Activated CD4-positive, alpha-beta T cell treated with anti-CD3 and anti-CD28 coated beads for 24 hours (primary cell): ENCODE measurements around the gene LSG1.
"Not testable (repeated sequence)": the region's sequence is repeated elsewhere in the genome, so short reads cannot be mapped to it uniquely, and the experiment has no call there.

Experiments used
- DNase-seq, 2 donors: peaks; one replicate each; pipeline ENCODE4 v3.0.0-alpha.2; 2020; ENCODE audit warnings: low read depth in 2 of 2

Gene LSG1

DNA sequence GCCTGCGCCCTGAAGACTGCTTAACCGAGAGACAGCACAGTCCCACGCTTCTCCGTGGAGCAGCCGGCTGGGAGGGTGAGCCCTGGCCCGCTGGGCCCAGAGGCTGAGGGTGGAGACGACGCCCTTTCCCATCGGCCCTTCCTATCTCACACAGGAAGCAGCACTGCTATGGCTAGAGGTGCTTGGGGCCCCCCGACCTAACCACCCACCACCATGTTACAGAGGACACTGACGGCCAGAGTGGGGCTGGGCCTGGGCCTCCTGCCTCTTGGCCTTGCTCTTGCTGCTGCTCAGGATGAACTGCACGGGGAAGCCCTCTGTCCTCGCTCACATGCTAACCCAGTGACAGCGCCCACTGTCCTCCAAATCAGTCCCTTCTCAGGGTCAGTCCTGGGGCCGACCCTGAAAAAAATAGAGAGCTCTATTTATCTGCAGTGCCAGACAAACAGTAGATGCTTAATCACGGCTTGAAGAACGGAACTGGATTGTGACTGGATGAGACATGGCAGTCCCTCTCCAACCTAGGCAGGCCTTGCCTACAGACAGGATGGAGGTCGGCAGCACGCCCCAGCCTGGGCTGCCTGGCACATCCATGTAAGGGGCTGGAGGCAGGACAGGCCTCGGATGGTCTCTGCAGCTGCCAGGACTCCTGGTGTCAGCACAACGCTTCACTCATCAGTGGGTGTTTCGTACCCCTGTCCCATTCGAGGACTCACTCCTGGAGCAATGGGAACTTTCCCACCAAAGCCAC, 53.0 kb downstream of the LSG1 start:
- no peak for DNase-seq

DNA sequence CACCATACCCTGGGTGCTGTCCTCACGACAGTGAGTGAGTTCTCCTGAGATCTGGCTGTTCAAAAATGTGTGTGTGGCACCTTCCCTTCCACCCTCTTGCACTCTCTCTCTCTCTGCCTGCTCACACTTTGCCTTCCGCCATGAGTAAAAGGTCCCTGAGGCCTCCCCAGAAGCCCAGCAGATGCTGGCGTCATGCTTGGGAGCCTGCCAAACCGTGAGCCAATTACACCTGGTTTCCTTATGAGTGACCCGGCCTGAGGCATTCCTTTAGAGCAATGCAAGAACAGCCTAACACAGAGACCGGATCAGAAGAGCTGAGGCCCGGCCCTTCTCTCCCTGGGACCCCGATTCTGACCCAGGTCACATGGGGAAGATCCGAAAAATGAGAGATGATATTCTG, 54.2 kb downstream of the LSG1 start:
- no peak for DNase-seq

DNA sequence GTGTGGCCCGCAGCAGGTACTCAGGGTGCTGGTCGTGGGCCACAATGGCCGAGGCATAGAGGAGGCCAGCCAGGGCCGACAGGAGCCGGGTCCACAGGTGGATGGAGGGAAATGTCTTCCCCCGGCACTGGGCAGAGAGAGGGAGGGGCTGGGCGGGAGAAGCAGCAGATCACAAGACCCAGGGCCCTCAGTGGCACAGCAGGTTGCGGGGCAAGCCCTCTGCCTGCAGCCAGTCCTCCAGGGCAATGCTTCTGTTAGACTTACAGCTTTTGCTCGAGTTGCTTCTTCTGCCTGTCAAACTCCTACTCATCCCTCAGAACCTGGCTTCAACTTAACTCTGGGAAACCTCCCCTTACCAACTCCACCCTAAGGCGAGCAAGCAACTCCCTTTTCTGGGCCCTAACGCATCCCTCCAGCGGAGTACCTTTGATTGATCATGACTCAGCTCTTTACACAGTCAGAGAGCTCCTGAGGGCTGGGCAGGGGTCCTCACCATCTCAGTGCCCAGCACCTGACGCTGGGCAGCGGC, 54.8 kb downstream of the LSG1 start:
- DNase-seq, result no peak

DNA sequence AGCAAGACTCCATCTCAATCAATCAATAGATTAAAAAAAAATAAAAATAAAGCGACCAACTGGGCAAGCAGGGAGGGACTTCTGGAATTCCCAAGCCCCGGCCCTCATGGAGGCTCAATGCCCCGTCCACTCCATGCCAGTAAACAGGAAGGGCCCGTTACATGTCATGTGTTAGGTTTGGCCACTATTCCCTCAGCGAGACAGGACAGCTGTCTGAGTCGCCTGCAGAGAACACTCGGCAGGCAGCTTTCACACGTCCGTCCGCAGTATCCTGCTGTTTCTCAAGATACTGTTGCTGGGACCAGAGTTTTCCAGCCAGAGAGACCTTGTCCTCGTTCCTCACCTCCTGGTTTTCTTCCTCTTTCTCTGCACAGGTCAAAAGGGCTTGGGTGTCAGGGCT, 56.8 kb downstream of the LSG1 start:
- DNase-seq, result no peak

DNA sequence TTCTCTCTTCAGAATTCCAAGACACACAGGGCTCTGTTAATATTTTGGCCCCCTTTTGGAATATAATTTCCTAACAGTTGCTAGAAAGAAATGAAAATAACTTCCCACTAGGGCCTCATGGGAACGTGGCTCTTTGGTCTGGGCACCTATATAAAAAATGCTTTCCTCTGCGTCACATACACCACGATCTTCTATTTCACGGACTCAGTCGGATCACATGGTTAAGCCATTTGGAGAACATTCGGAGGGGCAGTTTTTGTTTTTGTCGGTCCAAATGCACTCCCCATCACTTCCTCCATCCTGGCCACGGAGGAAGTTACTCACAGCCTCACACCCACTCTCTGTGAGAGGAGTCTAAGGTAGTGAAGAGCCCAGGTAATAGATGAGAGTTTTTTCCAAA, 59.8 kb downstream of the LSG1 start:
- DNase-seq, result no peak

DNA sequence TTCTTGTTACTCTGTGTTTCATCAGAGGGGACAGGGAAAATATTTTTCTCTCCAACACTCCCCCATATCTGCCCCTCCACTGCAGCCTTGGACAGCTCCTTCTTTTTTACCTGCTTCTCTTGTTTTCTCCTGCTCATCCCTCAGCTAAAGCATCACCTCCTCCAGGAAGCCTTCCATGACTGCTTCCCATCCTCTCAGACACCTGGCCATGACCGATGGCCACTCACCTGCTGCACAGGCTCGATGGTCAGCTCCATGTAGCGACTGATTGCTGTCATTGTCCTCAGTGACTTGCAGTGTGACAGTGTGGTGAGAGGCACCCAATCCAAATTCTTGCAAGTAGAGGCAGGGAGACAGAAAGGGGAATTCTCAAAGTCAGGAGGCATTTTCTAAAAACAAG, 61.3 kb downstream of the LSG1 start:
- DNase-seq, result no peak

DNA sequence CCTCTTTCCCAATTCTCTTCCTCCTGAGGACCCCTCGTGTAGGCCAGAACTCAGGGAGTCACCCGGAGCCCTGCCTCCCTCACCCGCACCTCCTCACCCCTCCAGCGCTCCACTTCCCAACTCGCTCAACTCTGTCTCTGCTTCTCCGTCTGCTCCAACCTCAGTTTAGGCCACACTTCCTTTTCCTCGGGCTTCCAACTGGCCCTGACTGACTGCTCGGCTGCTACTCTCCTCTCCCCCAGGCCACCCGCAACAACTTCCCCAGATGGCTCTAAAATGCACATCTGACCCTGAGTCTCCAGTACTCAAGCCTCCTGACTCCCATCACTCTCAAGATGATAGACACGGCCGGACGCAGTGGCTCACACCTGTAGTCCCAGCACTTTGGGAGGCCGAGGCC, 62.4 kb downstream of the LSG1 start:
- DNase-seq, result no peak

DNA sequence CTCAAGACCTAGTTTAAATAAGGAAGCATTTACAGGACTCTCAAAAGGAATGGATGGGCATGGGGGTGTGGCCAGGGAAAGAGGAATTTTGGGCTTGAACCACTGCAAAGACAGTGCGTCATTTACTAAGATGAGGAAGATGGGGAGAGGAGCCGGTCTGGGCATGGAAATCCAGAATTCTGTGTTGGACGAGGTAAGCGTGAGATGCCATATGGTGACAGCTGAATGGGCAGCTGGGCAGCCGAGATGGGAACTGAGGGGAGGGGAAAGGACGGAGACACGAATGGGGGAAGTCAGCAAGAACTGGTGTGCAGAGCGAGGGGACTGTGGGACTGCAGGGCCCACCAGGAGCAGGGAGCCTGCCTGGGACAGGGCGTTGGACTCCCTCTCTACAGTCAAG, 63.0 kb downstream of the LSG1 start:
- DNase-seq, result no peak

DNA sequence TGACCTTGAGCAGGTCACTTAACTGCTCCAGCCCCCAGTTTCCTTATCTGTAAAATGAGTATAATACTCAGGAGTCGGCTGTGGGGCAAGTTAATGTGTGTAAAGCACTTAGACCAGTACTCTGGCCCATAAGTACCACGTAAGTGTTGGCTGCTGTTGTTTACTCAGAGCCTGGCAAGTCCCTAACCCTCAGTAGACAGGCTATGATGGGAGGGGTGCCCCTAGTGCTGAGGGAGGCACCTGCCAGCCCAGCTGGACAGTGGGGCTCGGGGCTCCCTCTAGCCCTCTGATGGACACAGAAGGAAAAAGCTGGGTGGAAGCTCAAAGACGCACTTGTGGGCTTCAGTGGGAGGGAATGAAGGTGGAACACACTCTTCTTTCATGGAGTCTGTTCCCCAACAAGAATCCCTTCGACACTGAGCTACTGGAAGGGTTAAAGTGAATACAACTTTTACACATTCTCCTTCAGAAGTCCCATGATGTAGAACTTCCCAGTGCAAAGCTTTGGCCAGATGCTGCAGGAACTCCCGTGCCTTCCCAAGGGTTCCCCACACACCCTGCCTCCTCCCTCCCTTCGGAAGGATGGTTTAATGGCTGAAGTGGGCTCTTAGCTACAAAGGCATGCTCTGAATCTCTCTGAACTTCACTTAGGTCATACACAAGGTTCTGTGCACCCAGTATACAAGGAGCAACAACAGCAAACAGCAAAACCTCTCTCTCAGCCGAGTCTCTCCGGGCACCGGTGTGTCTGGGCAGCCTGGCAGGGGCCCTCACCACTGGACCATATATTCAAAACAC, 64.2 kb downstream of the LSG1 start:
- DNase-seq, result no peak

DNA sequence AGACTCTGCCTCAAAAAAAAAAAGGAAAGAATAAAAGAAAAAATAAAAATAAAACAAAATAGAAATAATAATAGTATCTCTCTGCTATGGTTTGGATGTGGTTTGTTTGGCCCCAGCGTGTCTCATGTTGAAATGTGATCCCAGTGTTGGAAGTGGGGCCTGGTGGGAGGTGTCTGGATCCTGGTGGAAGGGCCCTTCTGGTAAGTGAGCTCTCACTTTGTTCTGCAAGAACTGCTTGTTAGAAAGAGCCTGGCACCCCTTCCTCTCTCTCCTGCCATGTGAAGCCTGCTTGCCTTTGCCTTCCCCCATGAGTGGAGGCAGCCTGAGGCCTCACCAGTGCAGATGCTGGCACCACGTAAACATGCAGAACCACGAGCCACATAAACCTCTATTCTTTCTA, 65.0 kb downstream of the LSG1 start:
- no peak for DNase-seq

DNA sequence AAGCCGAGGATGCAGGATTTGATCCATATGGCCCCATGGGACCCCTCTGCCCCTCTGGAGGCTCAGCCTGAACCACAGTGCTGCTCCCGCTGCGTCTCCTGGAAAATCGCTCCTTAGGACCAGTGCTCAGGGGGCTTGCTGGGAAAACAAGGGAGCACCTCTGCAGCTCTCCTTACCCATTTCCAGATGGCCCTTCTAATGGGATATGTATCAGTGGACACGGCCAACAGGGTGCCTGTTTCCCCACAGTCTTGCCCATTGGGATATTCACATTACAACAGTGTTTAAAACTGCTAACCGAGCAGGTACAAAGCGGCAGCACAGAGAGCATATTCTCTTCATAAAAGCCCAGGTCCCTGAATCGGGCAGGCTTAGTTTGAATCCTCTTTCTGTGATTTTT, 65.8 kb downstream of the LSG1 start:
- DNase-seq, result no peak

DNA sequence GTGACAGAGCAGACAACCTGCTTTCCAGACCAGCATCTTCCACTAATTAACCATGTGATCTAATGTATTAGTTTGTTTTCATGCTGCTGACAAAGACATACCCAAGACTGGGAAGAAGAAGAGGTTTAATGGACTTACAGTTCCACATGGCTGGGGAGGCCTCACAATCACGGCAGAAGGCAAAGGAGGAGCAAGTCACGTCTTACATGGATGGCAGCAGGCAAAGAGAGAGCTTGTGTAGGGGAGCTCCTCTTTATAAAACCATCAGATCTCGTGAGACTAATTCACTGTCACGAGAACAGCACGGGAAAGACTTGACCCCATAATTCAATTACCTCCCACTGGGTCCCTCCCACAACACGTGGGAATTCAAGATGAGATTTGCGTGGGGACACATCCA, 66.7 kb downstream of the LSG1 start:
- not testable (repeated sequence) for DNase-seq

DNA sequence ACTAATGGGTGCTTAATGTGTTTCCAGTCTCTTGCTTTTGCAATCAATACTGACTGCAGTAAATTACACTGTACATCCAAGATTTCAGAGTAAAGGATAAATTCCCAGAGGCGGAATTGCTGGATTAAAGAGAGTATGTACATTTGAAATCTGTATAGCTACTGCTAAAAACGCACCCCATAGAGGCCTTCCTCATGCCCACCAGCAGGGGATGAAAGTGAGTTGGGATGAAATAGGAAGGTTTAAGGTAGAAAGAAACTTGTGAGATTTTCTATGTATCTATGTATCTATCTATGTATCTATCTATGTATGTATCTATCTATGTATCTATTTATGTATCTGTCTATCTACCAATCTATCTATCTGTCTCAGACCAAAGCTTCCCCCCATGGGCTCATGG, 67.2 kb downstream of the LSG1 start:
- no peak for DNase-seq

DNA sequence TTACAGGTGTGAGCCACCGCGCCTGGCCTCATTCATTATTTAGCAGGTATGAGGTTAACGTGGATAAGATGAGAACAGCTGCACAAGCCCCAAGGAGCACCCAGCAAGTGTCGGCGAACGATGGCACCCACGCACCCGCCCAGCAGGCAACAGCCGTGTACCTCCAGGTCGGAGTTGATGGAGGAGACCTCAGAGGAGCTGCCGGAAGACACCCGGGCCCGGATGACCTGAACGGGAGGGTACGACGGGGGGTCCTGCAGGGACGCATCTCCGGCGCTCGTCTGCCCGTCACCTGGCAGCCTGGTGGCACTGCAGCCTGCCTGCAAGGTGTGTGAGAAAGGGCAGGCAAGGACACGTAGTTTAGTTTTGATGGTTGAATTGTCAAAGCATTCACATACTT, 67.9 kb downstream of the LSG1 start:
- no peak for DNase-seq

DNA sequence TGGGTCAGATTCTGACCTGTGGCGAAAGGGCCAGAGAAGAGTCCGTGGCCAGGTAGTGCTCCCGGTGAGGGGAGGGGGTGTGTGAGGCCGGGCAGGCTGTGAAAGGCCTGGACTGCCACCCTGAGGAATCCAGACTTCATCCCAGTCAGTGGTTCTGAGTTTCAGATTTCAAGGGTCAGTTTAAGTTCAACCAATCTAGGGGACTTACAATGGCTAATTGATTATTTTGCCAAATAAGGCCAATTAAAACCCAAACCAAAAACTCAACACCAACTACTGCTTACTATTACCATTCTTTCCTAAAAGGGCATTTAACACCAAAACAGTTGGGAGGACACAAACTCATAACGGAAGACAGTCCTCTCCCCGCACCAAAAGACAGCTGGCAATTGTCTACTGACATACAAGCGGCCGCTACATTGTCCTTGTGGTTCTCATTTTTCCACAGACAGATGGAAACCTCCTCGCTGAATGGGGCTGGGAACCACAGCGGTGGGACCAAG, 69.3 kb downstream of the LSG1 start:
- DNase-seq, result no peak

DNA sequence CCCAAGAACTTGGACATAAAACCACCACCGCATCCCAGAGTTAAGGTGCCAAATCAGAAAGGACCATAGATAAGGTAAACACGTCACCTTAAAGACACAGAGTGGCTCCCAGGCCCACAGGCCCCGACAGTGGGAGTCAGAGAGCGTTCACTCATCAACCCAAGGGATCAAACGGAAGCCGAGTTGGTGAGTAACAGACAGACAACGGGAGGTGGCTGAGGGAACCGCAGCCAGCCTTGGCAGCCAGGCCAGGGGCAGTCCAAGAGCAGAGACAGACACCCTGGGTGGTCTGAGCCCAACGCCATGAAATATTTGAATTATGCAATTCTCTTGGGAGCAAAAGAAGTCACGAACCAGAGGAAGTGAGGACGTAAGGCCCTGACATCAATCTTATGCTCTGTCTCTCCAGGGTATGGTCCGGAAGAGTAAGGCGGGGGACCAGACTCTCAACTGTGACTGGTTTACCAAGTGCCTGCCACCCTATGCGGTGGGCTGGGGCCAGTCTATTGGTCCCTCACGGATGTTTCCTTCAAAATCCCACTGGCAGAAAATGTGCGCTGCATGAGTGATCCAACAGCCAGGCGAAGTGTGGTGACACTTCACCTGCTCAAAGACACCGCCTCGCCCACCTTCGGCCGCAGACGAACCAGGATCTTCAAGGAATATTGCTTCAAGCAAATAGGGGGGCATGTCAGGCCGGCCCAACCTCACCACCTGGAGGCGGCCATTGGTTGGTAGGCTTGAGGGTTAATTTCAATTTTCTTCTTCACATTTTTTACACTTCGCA, 73.0 kb downstream of the LSG1 start:
- DNase-seq, result no peak

DNA sequence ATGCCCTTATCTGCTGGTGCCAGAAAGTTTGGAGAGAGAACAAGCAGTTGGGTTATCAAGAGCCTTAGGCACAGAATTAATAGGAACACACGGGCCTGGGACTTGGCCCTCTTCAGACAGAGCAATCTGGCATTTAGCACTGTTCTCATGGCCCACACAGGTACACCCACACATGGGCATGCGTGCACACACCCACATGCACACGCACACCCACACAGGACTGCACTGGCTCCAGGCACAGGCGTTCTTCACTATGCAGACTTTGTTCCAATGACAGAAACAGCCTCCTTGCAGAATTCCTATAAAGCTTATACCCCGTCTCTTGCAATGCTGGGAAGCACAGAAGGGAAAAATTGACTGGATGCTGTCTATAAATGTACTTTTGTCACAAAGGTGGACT, 75.1 kb downstream of the LSG1 start:
- DNase-seq, result no peak

DNA sequence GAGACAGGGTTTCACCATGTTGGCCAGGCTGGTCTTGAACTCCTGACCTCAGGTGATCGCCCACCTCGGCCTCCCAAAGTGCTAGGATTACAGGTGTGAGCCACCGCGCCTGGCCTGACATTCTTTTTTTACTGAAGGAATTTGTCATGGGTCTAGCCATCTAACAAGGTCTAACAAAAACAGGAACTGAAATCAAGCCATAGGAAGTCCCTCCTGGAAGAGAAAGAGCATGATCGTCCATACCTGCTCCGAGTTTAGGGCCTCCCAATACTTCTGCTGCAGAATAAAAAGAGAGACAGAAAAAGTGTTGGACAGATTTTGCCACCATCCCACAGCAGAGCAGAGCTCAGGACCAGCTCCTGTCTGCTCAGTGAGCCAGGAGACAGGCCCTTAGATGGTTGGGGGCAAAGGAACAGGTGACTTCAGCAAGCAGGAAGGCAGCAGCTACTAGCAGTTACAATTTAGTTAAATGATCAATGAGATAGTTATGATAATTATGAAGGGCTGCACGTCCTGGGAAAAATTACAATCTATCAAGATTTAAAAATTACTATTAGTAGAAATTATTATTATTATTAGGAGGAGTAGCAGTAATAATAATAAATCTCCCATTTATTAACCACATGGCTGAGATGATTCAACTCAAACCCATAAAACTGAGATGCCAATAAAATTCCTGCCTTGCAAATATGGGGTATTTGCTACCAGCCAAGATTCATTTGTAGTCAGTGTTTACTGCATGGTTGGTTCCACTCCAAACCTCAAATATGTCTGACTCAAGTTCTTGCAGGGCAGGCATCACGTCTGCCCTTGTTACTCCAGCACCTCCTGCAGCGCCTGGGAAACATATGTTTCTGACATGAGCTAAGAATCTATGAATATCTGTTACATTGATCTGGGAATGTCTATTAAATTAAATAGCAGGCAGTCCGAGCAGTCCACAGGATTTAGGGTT, 78.9 kb downstream of the LSG1 start:
- no peak for DNase-seq
